MCF 10A (cell line): ENCODE measurements around the gene MINAR1. TPM values are rescaled to one million over a fixed set of nuclear protein-coding genes. Genes with fewer than 3 reads are reported as not detected.

Experiments used
- BruUV-seq: library from RNA; stranded (reverse); fragments of 400-500 nt; replicated peaks from 2 replicates; lab custom pipeline; 2021; lab: Mats Ljungman, UMichigan
- CTCF ChIA-PET: fragments of 300-600 bp; sonication (Branson Sonifier 250); formaldehyde crosslinking; extraction: SDS; loops from one replicate; lab custom pipeline; 2021; ENCODE audit warnings: antibody characterized with exemption, inconsistent platforms; lab: Yijun Ruan, JAX
- POLR2A ChIA-PET: fragments of 300-600, 350-650 bp; sonication (Branson Sonifier 250); formaldehyde crosslinking; extraction: SDS; loops from one replicate; lab custom pipeline; 2020; ENCODE audit warnings: antibody characterized with exemption, inconsistent platforms; lab: Yijun Ruan, JAX
- DNase-seq: peaks from one replicate; pipeline ENCODE4 v3.0.0-alpha.2; 2018; ENCODE audit not compliant: unreplicated experiment
- H3K27ac Mint-ChIP-seq: one replicate; pipeline ENCODE4 v1.8.0; 2022; ENCODE audit warnings: mild to moderate bottlenecking, low read depth, mixed read lengths; ENCODE audit not compliant: unreplicated experiment
- H3K27me3 Mint-ChIP-seq: one replicate; pipeline ENCODE4 v1.8.0; 2022; ENCODE audit warnings: mixed read lengths; ENCODE audit not compliant: insufficient read depth, unreplicated experiment
- H3K36me3 Mint-ChIP-seq: one replicate; pipeline ENCODE4 v1.8.0; 2022; ENCODE audit warnings: mild to moderate bottlenecking, moderate library complexity, mixed read lengths; ENCODE audit not compliant: insufficient read depth, unreplicated experiment
- H3K4me1 Mint-ChIP-seq: one replicate; pipeline ENCODE4 v1.8.0; 2022; ENCODE audit warnings: mixed read lengths; ENCODE audit not compliant: insufficient read depth, unreplicated experiment
- H3K4me3 Mint-ChIP-seq: one replicate; pipeline ENCODE4 v1.8.0; 2022; ENCODE audit warnings: mild to moderate bottlenecking, moderate library complexity, mixed read lengths; ENCODE audit not compliant: unreplicated experiment
- H3K9me3 Mint-ChIP-seq: one replicate; pipeline ENCODE4 v1.8.0; 2022; ENCODE audit warnings: mixed read lengths; ENCODE audit not compliant: unreplicated experiment
- intact Hi-C: fragments of 100-400 bp; cut with micrococcal nuclease; formaldehyde crosslinking; loops from 2 replicates; pipeline ENCODE4 v1.14.1; 2022
- total RNA-seq: library from RNA; stranded (reverse); gene quantifications from 2 replicates; pipeline ENCODE4 v1.2.3, GENCODE V29; 2022
- TF ChIP-seq, protein P1 (sequence below): fragments of 200-600 bp; IDR thresholded peaks from one replicate; pipeline ENCODE4 v1.8.0; 2022; ENCODE audit warnings: antibody characterized with exemption, mild to moderate bottlenecking; ENCODE audit not compliant: unreplicated experiment

MINAR1 gene
- total RNA-seq, 1 experiment from 2014 or later = 0.47 TPM

DNA sequence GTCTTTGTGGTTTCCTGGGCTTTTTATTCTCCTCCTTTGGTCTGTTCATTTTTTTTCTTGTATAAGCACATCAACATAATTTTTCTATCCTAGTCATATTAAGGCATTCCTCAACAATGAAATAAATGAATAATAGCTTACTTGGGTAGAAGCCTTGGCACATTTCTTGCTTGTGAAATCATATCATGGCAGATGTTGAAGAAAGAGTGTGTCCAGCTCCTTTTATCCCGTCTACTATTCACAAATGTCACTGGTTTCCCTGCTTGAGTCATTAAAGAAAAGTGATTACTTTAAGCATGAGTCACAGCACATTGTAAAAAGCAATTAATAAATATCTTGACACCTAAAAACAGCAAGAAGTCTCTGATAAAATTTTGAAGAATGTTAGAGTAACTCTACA is 42.1 kb downstream of the MINAR1 start:
- intact Hi-C loops = no loop called here
- peak; percentile 11 for DNase-seq
- no TSS peak for BruUV-seq

DNA sequence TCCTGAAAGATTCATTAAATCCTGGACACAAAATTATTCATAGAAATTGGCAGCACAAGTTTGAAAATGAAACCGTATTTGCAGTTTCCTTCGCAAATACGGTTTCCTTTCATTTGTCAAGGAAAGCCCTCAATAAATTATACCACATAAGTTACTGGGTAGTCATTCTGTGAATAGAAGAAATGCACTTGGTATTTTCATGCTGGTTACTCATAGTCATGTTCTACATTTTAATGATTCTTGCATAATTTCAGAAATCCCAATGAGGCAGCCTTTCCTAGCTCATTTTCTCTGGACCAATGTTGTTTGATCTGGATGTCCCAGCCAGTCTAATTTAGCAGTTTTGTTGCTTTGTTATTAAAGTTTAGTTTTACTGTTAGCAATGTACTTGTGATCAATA is 43.2 kb downstream of the MINAR1 start:
- ChIA-PET CTCF (no interaction called here), POLR2A (no interaction called here)
- no peaks in the 10 kb centered on the region for H3K27me3 Mint-ChIP-seq
- DNase-seq = no peak
- H3K4me3 Mint-ChIP-seq = no peak overlapping the region
- H3K36me3 Mint-ChIP-seq = no peaks in the 10 kb centered on the region
- intact Hi-C loops = no loop called here
- no TSS peak for BruUV-seq
- peaks cover 6% of the 10 kb centered on the region for H3K4me1 Mint-ChIP-seq
- no peak overlapping the region for H3K27ac Mint-ChIP-seq
- H3K9me3 Mint-ChIP-seq = no peaks in the 10 kb centered on the region
- TF ChIP-seq, protein P1, sequence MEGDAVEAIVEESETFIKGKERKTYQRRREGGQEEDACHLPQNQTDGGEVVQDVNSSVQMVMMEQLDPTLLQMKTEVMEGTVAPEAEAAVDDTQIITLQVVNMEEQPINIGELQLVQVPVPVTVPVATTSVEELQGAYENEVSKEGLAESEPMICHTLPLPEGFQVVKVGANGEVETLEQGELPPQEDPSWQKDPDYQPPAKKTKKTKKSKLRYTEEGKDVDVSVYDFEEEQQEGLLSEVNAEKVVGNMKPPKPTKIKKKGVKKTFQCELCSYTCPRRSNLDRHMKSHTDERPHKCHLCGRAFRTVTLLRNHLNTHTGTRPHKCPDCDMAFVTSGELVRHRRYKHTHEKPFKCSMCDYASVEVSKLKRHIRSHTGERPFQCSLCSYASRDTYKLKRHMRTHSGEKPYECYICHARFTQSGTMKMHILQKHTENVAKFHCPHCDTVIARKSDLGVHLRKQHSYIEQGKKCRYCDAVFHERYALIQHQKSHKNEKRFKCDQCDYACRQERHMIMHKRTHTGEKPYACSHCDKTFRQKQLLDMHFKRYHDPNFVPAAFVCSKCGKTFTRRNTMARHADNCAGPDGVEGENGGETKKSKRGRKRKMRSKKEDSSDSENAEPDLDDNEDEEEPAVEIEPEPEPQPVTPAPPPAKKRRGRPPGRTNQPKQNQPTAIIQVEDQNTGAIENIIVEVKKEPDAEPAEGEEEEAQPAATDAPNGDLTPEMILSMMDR = no peak

More for the DNA sequence above, 42.1 kb downstream of the MINAR1 start:
- POLR2A ChIA-PET = no interaction called here
- H3K4me1 Mint-ChIP-seq = peaks cover 6% of the 10 kb centered on the region
- H3K9me3 Mint-ChIP-seq = no peaks in the 10 kb centered on the region
- TF ChIP-seq, protein P1 = no peak
- CTCF ChIA-PET = interaction anchor here (0.6 to 1.0 kb wide), 4 partner anchors 47 to 1841 kb away, joined by 3 read pairs; no protein-coding TSS in a partner anchor
- no peaks in the 10 kb centered on the region for H3K36me3 Mint-ChIP-seq
- no peaks in the 10 kb centered on the region for H3K27me3 Mint-ChIP-seq
- no peak overlapping the region for H3K4me3 Mint-ChIP-seq
- peak overlapping the region; percentile 27 for H3K27ac Mint-ChIP-seq

DNA sequence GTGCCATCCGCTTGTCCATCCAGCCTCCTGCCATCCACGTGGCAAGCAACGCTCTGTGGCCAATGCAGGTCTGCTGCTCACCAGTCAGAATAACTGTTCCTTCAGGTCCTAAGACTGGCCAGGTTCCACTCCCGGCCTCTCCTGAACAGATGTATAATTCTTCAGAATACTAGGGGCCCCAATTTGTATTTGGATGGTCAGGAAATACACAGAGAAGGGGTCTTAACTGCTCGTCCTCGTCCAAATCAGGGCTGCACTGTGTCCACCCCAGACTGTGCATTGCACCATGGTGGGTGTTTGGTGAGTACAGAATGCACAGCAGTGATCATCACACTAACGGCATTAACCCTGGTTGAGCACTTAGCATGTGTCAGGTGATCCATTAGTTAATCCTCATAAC is 46.0 kb downstream of the MINAR1 start:
- intact Hi-C loops = no loop called here
- Mint-ChIP-seq H3K27ac (no peak overlapping the region), H3K4me1 (peaks cover 6% of the 10 kb centered on the region), H3K9me3 (no peaks in the 10 kb centered on the region), H3K36me3 (no peaks in the 10 kb centered on the region), H3K27me3 (peaks cover 7% of the 10 kb centered on the region), H3K4me3 (no peak overlapping the region)
- CTCF ChIA-PET = no interaction called here
- TF ChIP-seq, protein P1 = no peak
- POLR2A ChIA-PET = no interaction called here
- no peak for DNase-seq
- no TSS peak for BruUV-seq

DNA sequence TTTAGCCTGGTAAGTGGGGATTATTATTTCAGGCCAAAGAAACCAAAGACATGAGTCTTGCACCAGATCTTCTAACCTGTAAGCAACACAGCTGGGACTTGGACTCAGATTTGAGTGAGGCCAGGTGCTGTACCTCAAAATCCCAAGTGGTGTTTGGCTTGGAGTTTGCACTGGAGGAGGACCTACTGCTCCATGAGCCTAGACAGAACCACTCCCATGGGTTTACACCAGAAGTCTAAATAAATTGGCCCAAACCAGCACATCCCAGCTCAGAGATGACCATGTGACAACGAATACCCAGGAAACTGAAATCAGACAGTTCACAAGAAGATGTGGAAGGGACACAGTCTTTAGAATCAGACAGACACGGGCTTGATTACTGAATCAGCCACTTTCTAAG is 47.5 kb downstream of the MINAR1 start:
- Mint-ChIP-seq H3K27me3 (peaks cover 11% of the 10 kb centered on the region), H3K27ac (no peak overlapping the region), H3K4me3 (no peak overlapping the region), H3K36me3 (no peaks in the 10 kb centered on the region), H3K9me3 (no peaks in the 10 kb centered on the region), H3K4me1 (no peaks in the 10 kb centered on the region)
- CTCF ChIA-PET = interaction anchor here (1.3 kb wide), 1 partner anchor 27 kb away, joined by 5 read pairs; no protein-coding TSS in a partner anchor
- intact Hi-C loops = no loop called here
- TF ChIP-seq, protein P1 = no peak
- DNase-seq = no peak
- POLR2A ChIA-PET = interaction anchor here (0.6 kb wide), 1 partner anchor 619 kb away, joined by 3 read pairs; no protein-coding TSS in a partner anchor
- BruUV-seq = no TSS peak
